IMR-90 (cell line): ENCODE results near the gene ASMTL. TPM values are rescaled to one million over a fixed set of nuclear protein-coding genes. Genes with fewer than 3 reads are reported as not detected.

Source experiments
- BHLHE40 ChIP-seq: fragments of 150-350 bp; IDR thresholded peaks from 2 replicates; pipeline ENCODE4 v1.6.1; 2016; ENCODE audit warnings: mild to moderate bottlenecking, low read depth, low read length
- CEBPB ChIP-seq: IDR thresholded peaks from 2 replicates; pipeline ENCODE4 v1.6.1; 2012; ENCODE audit warnings: low read depth, low read length, improper control_type of control experiment
- FOS ChIP-seq: fragments of 150-350 bp; IDR thresholded peaks from 2 replicates; pipeline ENCODE4 v1.6.1; 2016; ENCODE audit warnings: low read depth, low read length
- MAFK ChIP-seq: IDR thresholded peaks from 2 replicates; pipeline ENCODE4 v1.6.1; 2012; ENCODE audit warnings: low read depth, low read length, improper control_type of control experiment
- MAZ ChIP-seq: IDR thresholded peaks from 2 replicates; pipeline ENCODE4 v1.6.1; 2012; ENCODE audit warnings: low read depth, mild to moderate bottlenecking, low read length, improper control_type of control experiment, moderate library complexity, borderline replicate concordance
- MXI1 ChIP-seq: IDR thresholded peaks from 2 replicates; pipeline ENCODE4 v1.6.1; 2012; ENCODE audit warnings: low read depth, mild to moderate bottlenecking, low read length, moderate library complexity, borderline replicate concordance
- polyA plus RNA-seq, 3 experiments: library from polyadenylated mRNA; depleted of rRNA; stranded (reverse); fragments of >200 nt; gene quantifications; 2 replicates each; pipeline ENCODE4 v1.2.3, GENCODE V29; 2012; ENCODE audit warnings: low replicate concordance in 1 of 3
- total RNA-seq: library from RNA; depleted of rRNA; stranded (reverse); fragments of >200 nt; gene quantifications from 2 replicates; pipeline ENCODE4 v1.2.3, GENCODE V29; 2012; rRNA removed
- TF ChIP-seq, protein P1 (sequence below): fragments of 150-350 bp; IDR thresholded peaks from 2 replicates; pipeline ENCODE4 v1.6.1; 2017; ENCODE audit warnings: mild to moderate bottlenecking, antibody characterized with exemption, low read length, low read depth

The ASMTL gene
- total and polyA plus RNA-seq, 2 of the 4 experiments (the other 2 are of a cell fraction) = 13.4 to 33.4 TPM

GRCh38 chrX:1354036-1355019 lies 98.4 kb downstream of the ASMTL start (continued):
- TF ChIP-seq, protein P1, sequence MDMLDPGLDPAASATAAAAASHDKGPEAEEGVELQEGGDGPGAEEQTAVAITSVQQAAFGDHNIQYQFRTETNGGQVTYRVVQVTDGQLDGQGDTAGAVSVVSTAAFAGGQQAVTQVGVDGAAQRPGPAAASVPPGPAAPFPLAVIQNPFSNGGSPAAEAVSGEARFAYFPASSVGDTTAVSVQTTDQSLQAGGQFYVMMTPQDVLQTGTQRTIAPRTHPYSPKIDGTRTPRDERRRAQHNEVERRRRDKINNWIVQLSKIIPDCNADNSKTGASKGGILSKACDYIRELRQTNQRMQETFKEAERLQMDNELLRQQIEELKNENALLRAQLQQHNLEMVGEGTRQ = no peak
- no peak for TF ChIP-seq FOS
- no peak for TF ChIP-seq MXI1
- no peak for TF ChIP-seq MAZ
- no peak for TF ChIP-seq MAFK
- TF ChIP-seq BHLHE40 = no peak
- TF ChIP-seq CEBPB = no peak

Other genes starting within 250 kb of the ASMTL start
- gene CRLF2, start 240.3 kb downstream of the ASMTL start, total RNA-seq = not detected in 2 replicates
- not detected in 2 replicates for gene CRLF2, start 240.3 kb downstream of the ASMTL start, polyA plus RNA-seq (2012; rRNA removed)
- not detected in 2 replicates for gene CSF2RA, start 184.1 kb downstream of the ASMTL start, total RNA-seq
- not detected in 2 replicates for gene CSF2RA, start 184.1 kb downstream of the ASMTL start, polyA plus RNA-seq (2012; rRNA removed)
- not detected in 2 replicates for gene IL3RA, start 116.1 kb downstream of the ASMTL start, total RNA-seq
- gene IL3RA, start 116.1 kb downstream of the ASMTL start, polyA plus RNA-seq (2012; rRNA removed) = not detected in 2 replicates
- 166 and 264 TPM in 2 replicates for gene SLC25A6, start 60.8 kb downstream of the ASMTL start, total RNA-seq
- gene SLC25A6, start 60.8 kb downstream of the ASMTL start, polyA plus RNA-seq (2012; rRNA removed) = 565 and 615 TPM in 2 replicates
- not detected in 2 replicates for gene P2RY8, start 84.3 kb upstream of the ASMTL start, total RNA-seq
- not detected in 2 replicates for gene P2RY8, start 84.3 kb upstream of the ASMTL start, polyA plus RNA-seq (2012; rRNA removed)
- gene AKAP17A, start 138.7 kb upstream of the ASMTL start, total RNA-seq = 9.0 and 10.6 TPM in 2 replicates
- 23.7 and 27.0 TPM in 2 replicates for gene AKAP17A, start 138.7 kb upstream of the ASMTL start, polyA plus RNA-seq (2012; rRNA removed)
- not detected in 2 replicates for gene ASMT, start 162.2 kb upstream of the ASMTL start, total RNA-seq
- not detected in 2 replicates for gene ASMT, start 162.2 kb upstream of the ASMTL start, polyA plus RNA-seq (2012; rRNA removed)